Suprapubic skin (tissue), 4 donors: Measurements from ENCODE around the gene EEF1A2. TPM values are rescaled to one million over a fixed set of nuclear protein-coding genes. Genes with fewer than 3 reads are reported as not detected.
A peak's percentile ranks its signal among the peaks of the same experiment; 100 is the strongest.

Experiments used
- DNase-seq, 2 donors: peaks; one replicate each; pipeline ENCODE4 v3.0.0-alpha.2; 2019; ENCODE audit warnings: low spot score in 2 of 2
- H3K27ac ChIP-seq: fragments of 200-600 bp; sonication (generic); one replicate; pipeline ENCODE4 v1.5.1; 2019
- H3K27me3 ChIP-seq: fragments of 200-600 bp; sonication (generic); one replicate; pipeline ENCODE4 v1.5.1; 2019
- H3K36me3 ChIP-seq: fragments of 200-600 bp; sonication (generic); one replicate; pipeline ENCODE4 v1.5.1; 2019
- H3K4me1 ChIP-seq: fragments of 200-600 bp; sonication (generic); one replicate; pipeline ENCODE4 v1.5.1; 2019
- H3K4me3 ChIP-seq: fragments of 200-600 bp; sonication (generic); one replicate; pipeline ENCODE4 v1.5.1; 2019; ENCODE audit warnings: mild to moderate bottlenecking
- H3K9me3 ChIP-seq: fragments of 200-600 bp; sonication (generic); one replicate; pipeline ENCODE4 v1.5.1; 2019
- EP300 ChIP-seq: sonication (generic); formaldehyde crosslinking; IDR thresholded peaks from one replicate; pipeline ENCODE4 v1.6.1; 2017; ENCODE audit warnings: antibody characterized with exemption
- POLR2A ChIP-seq, 2 donors: fragments of 450-650 bp; IDR thresholded peaks; one replicate each; pipeline ENCODE4 v1.6.1; 2017; ENCODE audit warnings: antibody characterized with exemption in 2 of 2, mild to moderate bottlenecking in 2 of 2, moderate library complexity in 2 of 2
- POLR2AphosphoS5 ChIP-seq, 3 donors: sonication (generic); formaldehyde crosslinking; IDR thresholded peaks; one replicate each; pipeline ENCODE4 v1.6.1; 2017; ENCODE audit warnings: antibody characterized with exemption in 3 of 3
- WGBS: methylation state at CpG from one replicate; pipeline ENCODE4 v1.1.5; 2018; 5-methylcytosine and 5-hydroxymethylcytosine counted together
- total RNA-seq, 4 donors: library from RNA; depleted of rRNA; stranded (reverse); fragments of >200 nt; gene quantifications; one replicate each; pipeline ENCODE4 v1.1.0, GENCODE V29; 2016
- TF ChIP-seq, protein P1 (sequence below), 2 donors: fragments of 200-600 bp in 1 of 2; fragments of 450-650 bp in 1 of 2; sonication (generic) in 1 of 2; IDR thresholded peaks; one replicate each; pipeline ENCODE4 v1.5.1; 2016 to 2019; ENCODE audit warnings: antibody characterized with exemption in 2 of 2, mild to moderate bottlenecking in 1 of 2, moderate library complexity in 1 of 2

EEF1A2 gene
- total RNA-seq, 4 donors from 2014 or later = 4.8 to 13.4 (median 12.0) TPM

DNA sequence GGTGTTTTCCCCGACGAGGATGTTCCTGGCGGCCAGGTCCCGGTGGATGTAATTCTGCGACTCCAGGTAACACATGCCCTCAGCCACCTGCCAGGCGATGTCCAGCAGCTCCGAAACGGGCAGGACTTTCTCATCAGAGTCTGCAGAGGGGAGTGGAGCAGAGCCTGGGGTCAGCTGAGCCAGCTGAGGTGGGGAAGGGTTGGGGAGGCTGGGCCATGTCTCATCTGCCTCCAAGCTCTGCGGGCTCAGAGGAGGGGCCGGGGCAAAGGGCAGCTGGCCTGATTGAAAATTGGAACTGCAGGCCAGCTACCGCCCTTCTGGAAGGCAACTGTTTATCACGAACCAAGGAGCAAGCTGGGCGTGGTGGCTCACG, 31.9 kb upstream of the EEF1A2 start:
- DNase-seq = peak in 1 of 2 donors; percentile 54
- 68% methylated on average over 10 of the region's 14 CpGs for WGBS
- H3K27me3 ChIP-seq = peaks cover 7% of the 10 kb centered on the region
- no peaks in the 10 kb centered on the region for H3K36me3 ChIP-seq
- TF ChIP-seq EP300 (no peak), POLR2A (IDR thresholded peaks at IDR 0.05) (no peak), POLR2AphosphoS5 (IDR thresholded peaks at IDR 0.05) (no peak)
- TF ChIP-seq, protein P1, sequence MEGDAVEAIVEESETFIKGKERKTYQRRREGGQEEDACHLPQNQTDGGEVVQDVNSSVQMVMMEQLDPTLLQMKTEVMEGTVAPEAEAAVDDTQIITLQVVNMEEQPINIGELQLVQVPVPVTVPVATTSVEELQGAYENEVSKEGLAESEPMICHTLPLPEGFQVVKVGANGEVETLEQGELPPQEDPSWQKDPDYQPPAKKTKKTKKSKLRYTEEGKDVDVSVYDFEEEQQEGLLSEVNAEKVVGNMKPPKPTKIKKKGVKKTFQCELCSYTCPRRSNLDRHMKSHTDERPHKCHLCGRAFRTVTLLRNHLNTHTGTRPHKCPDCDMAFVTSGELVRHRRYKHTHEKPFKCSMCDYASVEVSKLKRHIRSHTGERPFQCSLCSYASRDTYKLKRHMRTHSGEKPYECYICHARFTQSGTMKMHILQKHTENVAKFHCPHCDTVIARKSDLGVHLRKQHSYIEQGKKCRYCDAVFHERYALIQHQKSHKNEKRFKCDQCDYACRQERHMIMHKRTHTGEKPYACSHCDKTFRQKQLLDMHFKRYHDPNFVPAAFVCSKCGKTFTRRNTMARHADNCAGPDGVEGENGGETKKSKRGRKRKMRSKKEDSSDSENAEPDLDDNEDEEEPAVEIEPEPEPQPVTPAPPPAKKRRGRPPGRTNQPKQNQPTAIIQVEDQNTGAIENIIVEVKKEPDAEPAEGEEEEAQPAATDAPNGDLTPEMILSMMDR (IDR thresholded peaks at IDR 0.05) = no peak
- no peak overlapping the region for H3K4me3 ChIP-seq
- no peaks in the 10 kb centered on the region for H3K9me3 ChIP-seq
- peaks cover 25% of the 10 kb centered on the region for H3K4me1 ChIP-seq
- H3K27ac ChIP-seq = no peak overlapping the region

DNA sequence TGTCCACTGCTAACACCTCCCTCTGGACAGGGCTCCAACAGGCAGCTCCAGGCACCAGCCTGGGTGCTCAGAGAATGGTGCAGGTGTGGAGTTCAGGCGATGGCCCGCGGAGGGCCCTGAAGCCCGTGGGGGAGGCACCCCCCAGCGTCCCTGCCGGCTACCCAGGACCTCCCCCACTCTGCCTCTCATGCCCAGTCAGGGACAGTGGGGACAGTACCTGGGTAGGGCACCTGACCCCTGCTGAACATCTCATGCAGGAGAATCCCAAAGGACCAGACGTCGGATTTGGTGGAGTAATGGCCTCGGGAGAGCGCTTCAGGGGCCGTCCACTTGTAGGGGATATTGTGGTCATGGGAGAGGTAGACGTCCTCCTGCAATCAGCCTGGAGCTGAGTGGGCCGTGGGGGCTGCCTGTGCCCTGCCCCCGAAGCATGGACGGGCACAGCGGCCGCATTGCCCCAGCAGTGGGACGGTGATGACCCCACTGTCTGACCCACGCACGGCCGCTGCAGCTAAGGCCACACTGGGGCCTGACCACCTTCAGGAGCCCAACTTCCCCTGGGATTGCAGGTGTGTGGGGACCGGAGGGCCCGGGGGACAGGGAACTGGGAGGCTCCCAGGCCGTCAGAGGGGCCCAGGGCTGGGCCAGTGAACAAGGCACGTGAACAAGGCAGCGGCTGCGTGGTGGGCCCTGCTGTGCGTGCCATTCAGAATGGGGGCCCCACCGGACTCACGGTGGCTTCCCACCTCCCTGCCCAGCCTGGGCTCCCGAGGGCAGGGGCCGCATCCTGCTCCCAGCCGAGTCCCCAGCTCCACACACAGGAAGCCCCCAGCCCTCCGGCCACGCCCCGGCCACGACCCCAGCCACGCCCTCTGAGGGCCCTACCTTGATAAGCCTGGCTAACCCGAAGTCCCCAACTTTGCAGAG, 31.2 kb upstream of the EEF1A2 start:
- Histone ChIP-seq H3K4me1 (peaks cover 20% of the 10 kb centered on the region), H3K27ac (no peak overlapping the region), H3K36me3 (no peaks in the 10 kb centered on the region), H3K4me3 (no peak overlapping the region), H3K9me3 (no peaks in the 10 kb centered on the region), H3K27me3 (peaks cover 3% of the 10 kb centered on the region)
- 78% methylated on average over 13 of the region's 39 CpGs for WGBS
- TF ChIP-seq EP300 = no peak
- peak in 1 of 2 donors; percentile 64 for DNase-seq

DNA sequence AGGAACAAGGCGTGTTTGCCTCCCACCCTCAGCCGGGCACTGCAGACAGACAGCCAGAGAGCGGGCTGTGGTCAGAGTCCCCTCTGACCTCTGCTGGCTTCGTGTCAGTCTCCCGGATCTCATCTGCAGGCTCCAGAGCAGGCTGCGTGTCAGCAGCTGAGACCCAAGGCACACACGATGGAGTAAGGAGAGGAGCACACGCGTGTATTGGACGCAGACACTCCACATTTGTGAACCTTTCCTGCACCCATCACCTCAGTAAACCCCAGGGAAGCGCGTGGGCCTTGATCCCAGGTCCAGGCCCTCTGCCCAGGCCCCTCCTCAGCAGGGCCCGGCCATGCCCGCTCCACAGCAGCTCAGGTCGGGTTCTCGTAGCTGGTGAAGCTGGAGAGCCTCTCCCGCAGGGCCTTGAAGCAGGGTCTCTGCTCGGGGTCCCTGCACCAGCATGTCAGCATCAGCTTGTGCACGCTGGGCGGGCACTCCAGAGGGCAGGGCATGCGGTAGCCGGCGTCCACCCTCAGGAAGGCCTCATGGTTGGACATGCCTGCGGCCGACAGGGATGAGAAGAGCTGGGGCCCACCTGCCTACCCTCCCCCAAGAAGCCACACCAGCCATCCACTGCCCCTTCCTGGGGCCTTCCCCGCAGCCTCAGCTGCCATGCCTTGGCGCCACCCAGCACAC, 30.4 kb upstream of the EEF1A2 start:
- peaks cover under 1% of the 10 kb centered on the region for H3K27me3 ChIP-seq
- peak in 1 of 2 donors; percentile 62 for DNase-seq
- 78% methylated on average over 10 of the region's 27 CpGs for WGBS
- H3K4me1 ChIP-seq = peaks cover 12% of the 10 kb centered on the region
- H3K9me3 ChIP-seq = no peaks in the 10 kb centered on the region
- TF ChIP-seq EP300 = no peak
- no peak for TF ChIP-seq POLR2A (IDR thresholded peaks at IDR 0.05)
- no peak for TF ChIP-seq POLR2AphosphoS5 (IDR thresholded peaks at IDR 0.05)
- TF ChIP-seq, protein P1 (IDR thresholded peaks at IDR 0.05) = no peak
- H3K36me3 ChIP-seq = no peaks in the 10 kb centered on the region
- no peak overlapping the region for H3K4me3 ChIP-seq
- no peak overlapping the region for H3K27ac ChIP-seq

DNA sequence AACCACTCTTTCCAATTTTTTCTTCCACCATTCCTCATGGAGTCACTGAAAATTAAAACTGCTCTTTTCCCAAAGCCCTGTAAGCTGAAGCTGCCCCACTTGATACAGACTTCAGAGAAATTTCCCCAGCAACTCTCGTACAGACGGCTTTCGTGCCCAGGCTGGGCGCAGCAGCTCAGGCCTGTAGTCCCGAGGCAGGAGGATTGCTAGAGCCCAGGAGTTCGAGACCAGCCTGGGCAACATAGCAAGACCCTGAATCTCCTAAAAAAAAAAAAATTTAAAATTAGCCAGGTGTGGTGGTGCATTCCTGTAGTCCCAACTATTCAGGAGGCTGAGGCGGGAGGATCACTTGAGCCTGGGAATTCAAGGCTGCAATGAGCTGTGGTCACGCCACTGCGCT, 28.3 kb upstream of the EEF1A2 start:
- H3K4me1 ChIP-seq = peaks cover 9% of the 10 kb centered on the region
- no peak overlapping the region for H3K4me3 ChIP-seq
- TF ChIP-seq EP300 (no peak), POLR2AphosphoS5 (IDR thresholded peaks at IDR 0.05) (no peak), POLR2A (IDR thresholded peaks at IDR 0.05) (no peak)
- TF ChIP-seq, protein P1 (IDR thresholded peaks at IDR 0.05) = no peak
- 81% methylated on average over 9 of the region's 9 CpGs for WGBS
- peaks cover 15% of the 10 kb centered on the region for H3K36me3 ChIP-seq
- no peak overlapping the region for H3K27ac ChIP-seq
- DNase-seq = no peak
- H3K9me3 ChIP-seq = no peaks in the 10 kb centered on the region
- H3K27me3 ChIP-seq = no peaks in the 10 kb centered on the region

DNA sequence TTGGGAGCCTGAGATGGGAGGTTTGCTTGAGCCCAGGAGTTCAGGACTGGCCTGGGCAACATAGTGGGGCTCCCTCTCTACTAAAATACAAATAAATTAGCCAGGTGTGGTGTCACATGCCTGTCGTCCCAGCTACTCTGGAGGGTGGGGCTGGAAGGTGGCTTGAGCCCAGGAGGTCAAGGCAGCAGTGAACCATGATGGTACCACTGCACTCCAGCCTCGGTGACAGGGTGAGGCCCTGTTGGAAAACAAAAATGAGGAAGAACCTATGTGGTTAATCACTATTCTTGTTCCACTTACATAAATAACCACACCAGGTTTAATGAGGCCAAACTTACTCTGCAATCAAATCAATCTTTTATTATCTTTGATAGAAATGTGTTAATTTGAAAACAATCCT, 27.1 kb upstream of the EEF1A2 start:
- no peak for DNase-seq
- Histone ChIP-seq H3K27ac (no peak overlapping the region), H3K36me3 (peaks cover 18% of the 10 kb centered on the region), H3K4me1 (peaks cover 20% of the 10 kb centered on the region), H3K4me3 (no peak overlapping the region), H3K9me3 (no peaks in the 10 kb centered on the region), H3K27me3 (no peaks in the 10 kb centered on the region)
- no peak for TF ChIP-seq POLR2AphosphoS5 (IDR thresholded peaks at IDR 0.05)
- TF ChIP-seq EP300 = no peak
- TF ChIP-seq, protein P1 (IDR thresholded peaks at IDR 0.05) = no peak
- TF ChIP-seq POLR2A (IDR thresholded peaks at IDR 0.05) = no peak
- 32% methylated on average over 2 of the region's 2 CpGs for WGBS
